GM18499 (cell line): ENCODE data around the gene NR5A1.

Source experiments
- ATAC-seq: cut with Tn5 transposase; IDR thresholded peaks from one replicate; pipeline ENCODE4 v1.9.1; 2021; ENCODE audit warnings: moderate number of reproducible peaks; ENCODE audit not compliant: insufficient read depth, unreplicated experiment

NR5A1 gene

GRCh38 chr9:124514874-124515273 is 7.7 kb upstream of the NR5A1 start:
- no peak for ATAC-seq

DNA sequence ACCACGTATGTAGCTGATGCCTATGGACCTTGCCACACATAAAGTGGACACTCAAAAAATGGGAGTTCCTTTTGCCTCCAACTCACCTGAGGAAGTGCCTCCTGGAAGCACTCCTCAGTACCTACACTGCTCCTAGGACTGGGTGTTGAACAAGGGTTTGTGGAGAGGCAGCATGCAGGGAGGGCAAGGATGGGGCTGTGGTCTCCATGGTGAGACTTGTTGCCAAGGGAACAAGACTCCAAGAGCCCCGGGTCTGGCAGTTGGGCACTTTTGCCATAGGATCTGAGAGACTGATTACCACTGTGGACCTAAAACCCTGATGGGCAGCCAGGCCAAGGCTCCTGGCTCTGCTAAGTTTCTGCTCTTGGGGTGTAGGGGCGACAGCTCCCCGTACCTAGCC is 6.9 kb upstream of the NR5A1 start:
- ATAC-seq: no peak

- ATAC-seq: no peak
Measured at GRCh38 chr9:124513376-124513994, 6.3 kb upstream of the NR5A1 start.

GRCh38 chr9:124512806-124513204 is 5.6 kb upstream of the NR5A1 start:
- ATAC-seq: no peak

DNA sequence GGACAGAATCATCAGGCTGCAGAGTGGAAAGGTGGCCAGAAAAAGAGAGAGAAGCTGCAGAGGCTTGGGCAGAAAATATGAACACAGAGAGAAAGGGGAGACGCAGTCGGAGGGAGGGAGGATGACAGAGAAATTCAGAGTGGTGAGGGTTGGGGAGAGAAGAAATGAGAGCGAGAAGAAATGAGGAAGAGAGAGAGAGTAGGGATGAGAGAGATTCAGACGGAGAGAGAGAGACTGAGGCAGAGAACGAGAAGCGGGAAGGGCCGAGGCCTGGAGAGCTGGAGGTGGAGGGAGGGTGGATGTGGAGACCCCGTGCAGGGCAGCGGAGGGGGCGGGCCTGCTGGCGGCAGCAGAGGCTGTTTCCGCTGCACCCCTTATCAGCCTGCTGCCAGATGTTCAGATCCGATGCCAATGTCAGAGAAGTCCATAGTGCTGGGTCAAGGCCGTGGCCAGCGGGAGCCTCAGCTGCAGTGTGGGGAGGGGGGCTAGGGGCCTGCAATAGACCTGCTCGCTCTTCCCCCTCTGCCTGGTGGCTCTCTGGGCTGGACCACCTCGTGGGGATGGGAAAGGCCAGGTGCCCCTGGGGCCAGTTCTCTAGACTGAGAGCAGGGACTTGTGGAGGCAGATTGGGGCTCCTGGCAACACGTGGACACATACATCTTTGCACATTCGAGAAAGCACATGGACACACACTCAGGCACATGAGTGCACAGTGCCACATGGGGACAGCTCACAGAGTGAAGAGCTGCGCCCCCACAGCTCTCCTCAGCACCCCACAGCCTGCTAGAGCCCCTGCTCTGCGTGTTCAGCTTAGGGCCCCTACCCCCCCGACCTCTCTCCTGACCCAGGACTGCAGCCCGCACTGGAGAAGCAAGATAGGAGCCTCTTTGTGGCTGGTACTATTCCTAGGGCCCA is 4.9 kb upstream of the NR5A1 start:
- no peak for ATAC-seq

DNA sequence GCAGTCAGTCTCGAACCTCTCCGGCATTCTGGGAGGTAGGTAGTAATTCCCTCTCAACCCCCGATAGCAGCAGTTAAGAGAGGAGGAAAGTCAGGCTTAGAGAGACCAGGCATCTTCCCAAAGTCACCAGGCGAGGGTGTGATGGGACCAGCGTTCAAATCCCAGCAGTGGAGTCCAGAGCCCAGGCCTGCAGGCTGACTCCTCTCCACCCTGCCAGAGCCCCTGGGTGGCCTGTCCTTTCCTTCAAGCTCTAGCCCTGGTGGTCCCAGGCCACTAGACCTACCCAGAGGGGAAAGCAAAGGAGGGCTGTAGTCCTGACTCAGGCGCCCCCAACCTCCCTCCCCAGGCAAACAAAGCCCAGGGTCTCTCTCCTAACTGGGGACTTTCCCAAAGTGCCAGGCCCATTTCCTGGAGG is 4.2 kb upstream of the NR5A1 start:
- no peak for ATAC-seq

DNA sequence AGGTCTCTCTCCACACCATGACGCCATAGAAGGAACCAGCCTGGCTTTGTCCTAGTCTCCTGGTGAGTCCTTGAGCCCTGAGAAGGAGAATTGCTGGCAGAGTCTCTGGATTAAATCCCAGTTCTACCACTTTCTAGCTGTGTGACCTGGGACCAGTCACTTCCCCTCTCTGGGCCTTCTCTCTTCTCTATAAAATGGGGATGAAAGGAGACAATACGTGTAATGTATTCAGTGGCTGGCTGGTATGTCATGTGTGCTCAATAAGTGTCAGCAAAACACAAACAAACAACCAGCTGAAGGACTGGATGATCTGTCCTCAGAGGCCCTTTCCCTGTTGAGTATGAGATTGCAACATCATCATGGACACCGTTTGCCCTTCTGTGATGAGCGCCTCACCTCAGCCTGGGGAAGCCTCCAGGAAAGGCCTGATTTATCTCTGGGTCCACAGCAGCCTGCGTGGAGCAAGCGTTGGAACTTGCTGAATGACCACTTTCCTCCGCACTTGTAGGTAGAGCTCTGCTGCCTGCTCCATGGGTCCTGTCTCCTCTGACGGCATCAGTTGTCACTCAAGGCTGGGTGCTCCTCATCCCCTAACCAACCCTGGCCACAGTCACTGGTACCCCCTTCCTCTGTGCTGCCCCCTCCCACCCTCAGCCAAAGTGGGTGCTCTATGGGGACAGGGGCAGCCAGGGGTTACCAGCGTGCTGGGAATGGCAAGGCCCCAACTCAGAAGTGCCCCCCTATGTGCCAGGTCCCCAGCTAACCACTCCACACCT is 3.6 kb upstream of the NR5A1 start:
- ATAC-seq: no peak

- ATAC-seq: no peak
Measured at GRCh38 chr9:124507880-124508423, 753 bp upstream of the NR5A1 start.

DNA sequence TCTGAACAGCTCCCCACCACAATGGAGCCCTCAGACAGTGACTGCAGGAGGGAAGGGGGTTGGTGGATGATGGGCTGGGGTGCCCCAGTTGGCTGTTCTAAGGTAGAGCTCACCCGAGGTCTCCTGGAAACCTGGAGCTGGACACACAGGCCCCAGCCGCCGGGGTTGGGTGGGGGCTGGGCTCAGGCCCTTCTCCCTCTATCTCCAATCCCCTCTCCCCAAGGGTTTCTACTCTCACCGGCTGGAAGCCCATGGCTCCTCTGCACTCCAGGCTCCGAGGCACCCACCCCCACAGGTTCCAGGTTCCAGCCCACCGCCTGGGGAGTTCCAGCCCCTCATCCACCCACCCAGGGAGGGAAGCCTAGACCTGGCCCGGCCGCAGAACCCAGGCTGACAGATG is 766 bp downstream of the NR5A1 start:
- no peak for ATAC-seq

DNA sequence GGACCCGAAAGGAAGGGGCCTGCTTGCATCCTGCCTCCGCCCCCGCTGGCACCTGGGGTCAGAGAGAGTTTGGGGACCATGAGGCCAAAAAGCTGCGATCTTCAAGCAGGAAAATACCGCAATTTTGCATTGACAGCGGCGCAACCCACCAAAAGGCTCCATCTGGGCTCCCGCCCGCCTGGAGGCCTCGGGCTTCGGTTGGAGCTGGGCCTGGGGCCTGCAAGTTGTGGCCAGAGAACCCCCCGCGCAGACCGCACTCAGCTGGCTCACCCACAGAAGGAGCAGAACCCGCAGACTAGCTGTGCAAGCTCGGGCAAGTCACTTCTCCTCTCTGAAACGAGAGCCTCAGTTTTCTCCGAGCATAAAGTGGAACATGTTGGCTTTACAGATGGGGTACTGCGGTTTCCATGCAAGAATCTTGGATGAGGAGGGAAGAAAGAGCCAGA is 1.3 kb downstream of the NR5A1 start:
- ATAC-seq: no peak

DNA sequence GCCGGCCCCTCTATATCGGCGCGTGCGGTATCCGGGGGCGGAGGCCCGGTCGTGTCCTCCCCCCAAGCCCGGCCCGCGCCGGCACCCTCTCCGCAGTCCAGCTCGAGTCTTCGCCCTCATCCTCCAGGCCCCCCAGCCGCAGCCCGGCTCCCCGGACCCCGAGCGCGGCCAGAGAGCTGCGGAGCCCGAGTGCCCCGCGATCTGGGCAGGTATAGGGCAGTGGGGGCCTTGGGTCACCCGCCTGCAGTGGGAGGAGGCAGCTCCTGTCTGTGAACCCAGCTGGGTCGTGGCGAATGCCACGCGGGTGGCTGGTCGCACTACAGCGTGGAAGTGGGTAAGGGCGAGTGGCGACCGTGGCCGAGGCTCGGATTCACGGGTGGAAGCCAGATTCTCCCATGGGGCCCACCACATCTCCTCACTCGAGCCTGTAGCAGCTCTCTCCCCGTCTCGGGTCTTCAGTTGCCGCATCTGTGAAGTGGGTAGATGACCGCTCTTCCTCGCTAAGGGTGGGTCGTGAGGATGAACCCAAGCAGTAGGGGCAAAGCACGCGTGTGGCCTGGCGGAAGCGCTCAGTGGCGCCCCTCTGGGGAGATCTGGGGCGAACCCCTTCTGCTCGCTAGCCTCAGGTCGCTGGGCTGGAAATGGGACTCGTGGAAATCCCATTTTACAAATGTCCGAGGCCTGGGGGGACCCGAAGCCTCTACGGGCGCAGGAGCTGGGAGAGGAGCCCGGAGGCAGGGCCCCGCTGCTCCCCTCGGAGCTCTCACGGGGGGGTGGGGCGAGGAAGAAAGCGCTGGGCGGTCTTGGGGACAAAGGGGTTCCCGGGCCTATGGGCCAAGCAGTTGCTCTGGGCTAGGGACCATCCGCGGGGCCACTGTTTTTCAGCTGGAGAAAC is 1.9 kb downstream of the NR5A1 start:
- ATAC-seq: no peak

GRCh38 chr9:124504530-124505005 is 2.6 kb downstream of the NR5A1 start:
- no peak for ATAC-seq

GRCh38 chr9:124503713-124504529 is 3.3 kb downstream of the NR5A1 start:
- ATAC-seq: no peak

DNA sequence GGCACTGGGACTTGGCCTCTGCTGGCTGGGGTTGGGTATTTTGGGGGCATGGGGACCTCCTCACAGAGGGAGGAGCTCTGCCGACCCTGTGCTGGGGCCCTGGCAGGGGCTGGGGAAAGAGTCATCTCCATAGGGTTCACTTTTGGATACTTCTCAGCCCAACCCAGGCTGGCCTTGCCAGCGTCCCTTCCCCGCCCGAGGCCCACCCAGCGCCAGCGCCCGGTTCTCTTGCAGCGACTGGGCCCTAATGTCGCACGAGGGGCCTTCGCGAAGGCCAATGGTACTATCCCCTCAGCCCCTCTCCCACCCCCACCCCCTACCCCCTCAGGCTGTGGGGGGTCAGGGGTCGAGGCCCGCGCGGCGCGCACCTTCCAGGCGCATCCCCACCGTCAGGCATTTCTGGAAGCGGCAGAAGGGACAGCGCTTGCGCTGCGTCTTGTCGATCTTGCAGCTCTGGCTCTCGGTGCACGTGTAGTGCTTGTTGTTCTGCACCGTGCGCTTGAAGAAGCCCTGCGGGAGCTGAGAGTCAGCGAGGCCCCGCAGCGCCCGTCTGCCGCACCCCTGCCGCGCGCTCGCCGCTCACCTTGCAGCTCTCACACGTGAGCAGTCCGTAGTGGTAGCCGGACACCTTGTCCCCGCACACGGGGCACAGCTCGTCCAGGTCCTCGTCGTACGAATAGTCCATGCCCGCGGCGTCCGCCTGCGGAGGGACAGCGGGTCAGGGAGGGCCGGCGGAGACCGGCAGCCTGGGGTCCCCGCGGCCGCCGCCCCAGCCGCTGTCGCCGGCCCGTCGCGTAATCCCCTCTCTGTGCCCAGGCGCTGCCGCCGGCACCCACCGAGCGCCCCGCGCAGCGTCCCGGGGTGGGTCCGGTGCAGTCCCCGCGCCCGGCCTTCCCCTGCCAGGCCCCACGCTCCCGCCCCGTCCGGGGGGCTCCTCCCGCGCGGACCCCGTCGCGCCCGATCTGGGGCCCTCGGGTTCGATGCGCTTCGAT is 4.2 kb downstream of the NR5A1 start:
- no peak for ATAC-seq

GRCh38 chr9:124501771-124502320 is 5.4 kb downstream of the NR5A1 start:
- no peak for ATAC-seq

GRCh38 chr9:124500796-124501611 is 6.2 kb downstream of the NR5A1 start:
- no peak for ATAC-seq
